Non-pigmented ciliary epithelial cell (primary cell): ENCODE measurements around the gene ASPRV1.

Experiments
- DNase-seq: peaks from one replicate; pipeline ENCODE4 v3.0.0-alpha.2; 2010; ENCODE audit warnings: low read depth

Gene ASPRV1

DNA sequence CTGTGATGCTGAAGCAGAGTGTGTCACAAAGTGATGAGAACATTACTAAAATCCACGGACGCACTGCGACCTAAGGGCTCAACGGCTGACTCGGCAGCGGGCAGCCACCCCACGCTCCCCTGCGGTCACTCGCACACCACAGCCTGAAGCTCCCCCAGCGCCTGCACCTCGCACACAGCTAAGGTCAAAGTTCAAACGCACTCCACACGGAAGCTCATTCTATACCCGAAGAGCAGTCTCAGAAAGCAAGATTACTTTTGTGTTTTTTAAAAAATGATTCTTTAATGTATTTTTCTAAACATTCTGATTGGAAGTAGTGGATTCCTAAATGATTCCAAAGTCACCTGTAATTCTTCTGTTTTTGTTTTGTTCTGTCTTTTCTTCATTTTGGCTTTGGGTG is 21.7 kb downstream of the ASPRV1 start:
- DNase-seq = no peak

DNA sequence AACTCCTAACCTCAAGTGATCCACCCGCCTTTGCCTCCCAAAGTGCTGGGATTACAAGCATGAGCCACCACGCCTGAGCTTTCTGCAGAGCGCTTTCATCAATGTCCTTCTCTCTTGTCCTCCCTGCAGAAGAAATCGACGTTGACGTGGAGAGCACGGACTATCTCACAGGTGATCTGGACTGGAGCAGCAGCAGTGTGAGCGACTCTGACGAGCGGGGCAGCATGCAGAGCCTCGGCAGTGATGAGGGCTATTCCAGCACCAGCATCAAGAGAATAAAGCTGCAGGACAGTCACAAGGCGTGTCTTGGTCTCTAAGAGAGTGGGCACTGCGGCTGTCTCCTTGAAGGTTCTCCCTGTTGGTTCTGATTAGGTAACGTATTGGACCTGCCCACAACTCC is 23.5 kb downstream of the ASPRV1 start:
- no peak for DNase-seq

DNA sequence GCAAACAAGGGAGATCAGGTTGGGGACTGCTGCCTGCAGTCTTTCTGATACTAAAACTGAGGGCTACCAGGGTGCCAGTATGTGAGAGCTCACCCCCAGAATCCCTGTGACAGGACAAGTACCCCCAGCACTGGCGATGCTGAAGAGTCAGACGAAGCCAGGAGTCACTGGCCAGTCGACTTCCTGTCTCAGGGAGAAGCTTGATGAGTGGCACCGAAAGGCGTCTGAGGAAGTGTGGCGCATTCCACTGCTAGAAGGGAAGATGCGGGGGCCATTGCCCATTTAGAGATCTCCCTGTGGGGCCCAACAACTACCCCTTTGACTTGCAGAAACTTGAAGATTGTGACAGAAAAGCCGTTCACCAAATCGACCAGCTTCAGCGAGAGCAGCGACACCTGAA is 24.5 kb downstream of the ASPRV1 start:
- no peak for DNase-seq

DNA sequence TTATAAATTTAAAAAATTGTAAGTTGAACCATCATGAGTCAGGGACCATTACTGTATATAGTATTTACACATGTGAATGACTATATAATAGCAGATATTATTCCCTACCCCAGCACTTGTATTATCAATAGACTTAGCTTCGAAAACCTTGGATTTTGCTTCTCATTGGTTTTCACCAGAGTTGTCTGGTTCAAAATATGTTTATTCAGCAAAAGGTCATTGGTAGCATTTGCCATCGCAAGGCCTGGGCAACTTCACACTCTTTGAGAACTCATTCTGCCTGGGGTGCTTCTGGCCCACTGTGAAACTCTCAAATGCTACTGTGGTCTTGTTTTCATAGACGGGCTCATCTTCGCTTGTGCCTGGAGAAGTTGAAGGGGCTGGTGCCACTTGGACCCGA is 26.4 kb downstream of the ASPRV1 start:
- DNase-seq = no peak

DNA sequence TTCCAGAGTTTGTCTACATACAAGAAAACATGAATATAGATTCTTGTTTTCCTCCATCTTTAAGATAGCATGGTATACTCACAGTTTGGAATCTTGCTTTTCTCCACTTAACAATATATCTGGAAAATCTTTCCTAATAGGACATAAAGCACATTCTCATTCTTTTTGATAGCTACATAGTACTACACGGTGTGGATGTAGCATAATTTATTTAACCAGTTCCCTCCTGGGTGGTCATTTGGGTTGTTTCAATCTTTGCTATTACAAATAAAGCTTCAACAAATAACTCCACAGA is 26.9 kb downstream of the ASPRV1 start:
- no peak for DNase-seq

DNA sequence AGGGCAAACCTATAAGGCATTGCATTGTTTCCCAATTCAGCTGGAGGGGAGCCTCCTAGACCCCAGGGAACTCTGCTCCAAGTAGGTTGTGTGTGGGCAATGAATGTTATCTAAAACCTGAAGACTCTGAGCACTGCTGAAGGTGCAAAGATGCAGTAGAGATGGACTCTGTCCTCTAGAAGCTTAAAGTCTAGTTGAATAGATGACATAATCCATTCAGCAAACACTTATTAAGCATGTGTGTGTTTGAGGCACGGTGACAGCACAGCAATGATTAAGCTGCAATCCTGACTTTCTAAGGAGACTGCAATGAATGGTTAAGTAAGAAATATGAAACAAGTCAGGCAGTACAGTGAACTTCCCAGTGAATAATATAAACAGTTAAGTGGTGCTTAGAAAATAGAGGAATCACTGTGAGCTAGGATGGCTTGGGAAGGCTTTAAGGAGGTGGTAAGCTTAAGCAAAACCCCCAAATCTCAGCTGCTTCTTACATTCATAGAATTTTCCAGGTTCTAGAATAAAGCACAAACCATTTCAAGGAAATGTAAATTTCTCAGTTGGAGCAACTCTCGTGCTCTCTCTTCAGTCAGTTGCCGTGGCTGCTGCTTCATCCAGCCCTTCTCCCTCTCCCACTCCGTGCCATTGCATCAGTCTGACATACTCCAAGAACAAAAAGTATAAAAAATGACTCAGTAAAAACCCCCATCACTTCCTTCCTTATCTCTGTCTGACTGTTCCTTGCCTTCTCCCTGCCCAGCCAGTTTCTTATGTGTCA is 27.4 kb downstream of the ASPRV1 start:
- DNase-seq = peak; percentile 78

DNA sequence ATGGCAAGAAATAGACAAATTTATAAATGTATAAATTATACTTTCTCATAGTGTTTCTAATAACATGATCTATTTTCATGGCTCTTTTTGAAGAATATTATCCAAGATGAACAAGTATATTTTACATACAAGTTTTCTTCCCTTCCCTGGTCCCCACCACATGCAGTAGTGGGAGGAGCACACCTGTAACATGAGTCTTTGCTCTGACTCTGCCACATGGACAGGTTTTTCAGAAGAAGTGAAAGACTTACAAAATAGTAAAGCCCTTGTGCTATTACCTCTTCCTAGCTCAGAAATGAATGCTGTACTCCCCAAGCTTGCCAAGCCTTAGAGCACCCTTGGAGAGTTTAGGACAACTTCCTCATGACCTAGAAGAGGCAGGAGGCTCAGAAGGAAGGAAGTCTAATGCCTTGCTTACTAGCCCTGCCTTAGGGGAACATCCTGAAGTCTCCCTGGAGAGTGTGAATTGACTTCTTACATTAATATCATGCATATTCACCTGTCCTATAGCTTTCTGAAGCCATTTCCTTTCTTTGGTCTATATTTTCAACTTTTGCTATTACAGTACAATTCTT is 28.1 kb downstream of the ASPRV1 start:
- no peak for DNase-seq

DNA sequence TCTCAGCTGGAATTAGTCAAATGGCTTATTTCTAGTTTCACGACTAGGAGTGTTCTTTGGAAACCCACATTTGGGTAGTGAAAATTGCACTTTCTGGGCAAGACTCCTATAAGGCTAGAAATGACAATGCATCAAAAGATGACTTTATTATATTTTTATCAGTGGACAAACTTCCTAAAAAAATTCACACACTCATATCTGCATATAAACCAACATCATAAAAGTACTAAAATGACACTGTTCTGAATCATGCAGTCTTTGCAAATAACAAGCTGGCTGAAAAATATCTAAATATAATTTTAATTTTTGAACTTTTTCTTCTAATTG is 28.9 kb downstream of the ASPRV1 start:
- DNase-seq = no peak

DNA sequence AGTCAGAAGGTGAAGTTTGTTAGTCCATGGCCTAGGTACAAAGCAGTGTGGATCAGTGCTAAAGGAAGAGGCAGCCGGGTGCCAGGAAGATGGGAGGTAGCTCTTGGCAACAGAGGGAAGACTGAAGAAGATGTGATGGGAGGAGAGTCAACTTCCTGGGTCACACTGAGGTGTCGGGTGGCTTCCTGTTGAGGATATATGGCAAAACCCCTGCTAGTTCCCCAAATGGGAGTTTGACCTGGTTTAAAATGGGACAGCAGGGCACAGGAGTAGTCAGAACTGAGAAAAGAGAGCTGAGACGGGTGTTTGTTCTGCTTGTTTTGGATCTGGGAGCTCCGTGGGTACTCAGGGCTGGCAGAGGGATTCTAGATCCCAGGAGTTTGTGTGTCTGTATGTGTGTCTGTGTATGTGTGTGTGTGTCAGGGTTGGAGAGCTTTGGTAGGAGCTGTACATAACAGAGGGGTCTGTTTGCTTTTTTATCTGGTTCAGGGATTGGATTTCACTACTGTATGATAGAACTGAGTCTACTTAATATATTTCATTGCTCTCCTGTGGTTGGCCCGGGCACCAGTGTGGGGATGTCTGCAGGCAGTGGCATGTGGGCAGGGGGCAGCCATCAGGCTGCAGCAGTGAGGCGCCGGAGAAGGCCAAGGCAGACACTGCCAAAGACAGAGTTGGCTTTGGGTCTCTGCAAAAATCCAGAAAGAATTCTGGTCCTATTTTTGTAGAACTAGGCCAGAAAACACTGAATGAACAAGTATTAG is 29.4 kb downstream of the ASPRV1 start:
- DNase-seq = no peak

DNA sequence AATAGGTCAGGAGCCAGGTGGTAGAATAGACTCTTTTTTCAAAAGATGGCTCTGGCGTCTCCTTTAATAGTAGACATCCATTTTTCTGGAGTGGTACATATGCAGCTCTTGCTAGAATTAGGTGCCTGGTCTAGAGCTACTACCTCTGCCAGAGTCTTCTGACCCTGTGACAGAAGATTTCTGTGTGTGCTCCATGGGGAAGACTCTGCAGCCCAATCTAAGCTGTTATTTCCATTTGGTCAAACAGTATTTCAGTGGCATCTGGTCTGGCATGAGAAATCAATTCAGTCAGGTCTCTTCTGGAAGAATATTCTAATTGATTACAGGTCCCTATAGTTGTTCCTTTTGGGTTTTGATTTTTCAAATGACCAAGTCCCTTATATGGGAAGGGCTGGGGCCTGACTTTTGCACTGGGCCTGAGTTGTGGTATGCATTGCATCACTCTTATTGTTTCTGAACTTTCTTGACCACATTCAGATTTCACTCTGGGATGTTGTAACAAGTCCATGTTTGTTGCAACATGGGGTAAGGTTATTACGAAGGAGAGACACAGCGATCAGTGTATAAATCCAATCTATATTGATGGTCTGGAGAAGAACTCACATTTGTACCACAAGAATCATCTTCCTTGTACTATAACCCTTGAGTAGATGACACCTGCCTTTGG is 34.4 kb downstream of the ASPRV1 start:
- DNase-seq = no peak

DNA sequence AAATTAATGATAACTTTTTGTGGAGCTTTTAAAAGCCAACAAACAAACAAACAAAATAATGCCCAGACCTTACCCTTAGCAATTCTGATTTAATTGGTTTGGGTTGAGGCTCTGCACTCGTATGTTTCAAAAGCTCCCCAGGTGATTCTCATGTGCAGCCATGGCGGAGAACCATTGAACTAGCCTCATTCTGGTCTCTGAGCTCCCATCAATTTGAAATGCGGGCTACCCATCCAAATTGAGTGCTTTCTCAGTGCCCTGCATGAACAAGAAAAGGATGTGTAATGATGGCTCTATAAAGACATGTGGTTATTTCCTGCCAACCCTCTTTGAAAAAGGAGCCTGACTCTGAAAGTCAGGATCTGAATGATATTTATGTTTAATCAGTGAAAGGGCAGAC is 38.3 kb downstream of the ASPRV1 start:
- no peak for DNase-seq

DNA sequence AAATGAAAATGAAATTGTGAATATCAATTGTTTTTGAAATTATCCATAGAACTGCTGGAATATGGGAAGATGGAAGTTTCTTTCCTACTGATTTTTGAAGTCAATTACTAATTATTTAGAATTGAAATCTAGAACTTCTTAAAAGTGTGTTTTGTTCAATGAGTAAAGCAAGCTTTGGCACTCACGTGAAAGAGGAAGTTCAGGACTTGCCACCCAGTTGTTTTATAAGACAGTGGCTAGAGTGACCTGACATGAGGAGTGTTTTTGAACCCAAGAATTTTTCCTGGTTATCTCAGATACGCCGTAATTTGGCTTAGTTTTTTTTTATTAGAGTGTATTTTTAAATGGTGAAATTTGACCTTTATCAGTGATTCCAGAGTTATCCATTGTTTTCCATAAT is 43.0 kb downstream of the ASPRV1 start:
- DNase-seq = no peak

DNA sequence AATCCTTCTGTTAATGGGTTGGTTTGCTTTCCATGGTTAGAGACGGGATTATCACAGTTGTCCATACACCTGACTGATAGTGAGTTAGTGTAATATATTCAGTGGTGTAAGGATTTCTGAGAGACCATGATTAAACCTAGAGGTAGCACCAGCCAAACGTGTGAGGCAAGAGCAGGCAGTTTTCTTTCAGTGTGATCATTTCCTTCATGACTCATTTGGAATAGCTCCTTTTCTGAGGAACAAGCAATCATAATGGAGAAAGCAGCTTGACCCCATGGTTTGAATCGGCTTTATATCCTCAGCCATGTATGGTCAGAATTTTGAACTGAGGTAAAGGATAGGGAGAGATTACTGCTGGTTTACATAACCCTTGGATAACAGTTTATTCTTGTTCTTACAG is 43.6 kb downstream of the ASPRV1 start:
- DNase-seq = peak; percentile 67

DNA sequence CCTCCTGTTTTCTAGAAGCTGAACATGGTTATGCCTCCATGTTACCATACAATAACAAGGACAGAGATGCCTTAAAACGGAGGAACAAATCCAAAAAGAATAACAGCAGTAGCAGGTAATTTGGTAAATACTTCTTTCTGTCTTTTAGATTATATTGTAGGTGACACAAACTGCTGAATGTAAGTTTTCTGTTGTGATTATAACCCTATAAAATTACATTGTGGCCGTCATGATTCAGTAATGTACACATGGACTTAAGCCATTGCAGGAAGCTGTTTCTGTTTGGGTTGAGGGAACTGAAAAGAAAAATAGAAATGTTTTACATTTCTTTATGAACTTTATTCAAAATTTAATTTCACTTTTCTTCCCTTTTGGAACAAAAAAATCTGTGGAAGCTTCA is 45.3 kb downstream of the ASPRV1 start:
- DNase-seq = no peak

DNA sequence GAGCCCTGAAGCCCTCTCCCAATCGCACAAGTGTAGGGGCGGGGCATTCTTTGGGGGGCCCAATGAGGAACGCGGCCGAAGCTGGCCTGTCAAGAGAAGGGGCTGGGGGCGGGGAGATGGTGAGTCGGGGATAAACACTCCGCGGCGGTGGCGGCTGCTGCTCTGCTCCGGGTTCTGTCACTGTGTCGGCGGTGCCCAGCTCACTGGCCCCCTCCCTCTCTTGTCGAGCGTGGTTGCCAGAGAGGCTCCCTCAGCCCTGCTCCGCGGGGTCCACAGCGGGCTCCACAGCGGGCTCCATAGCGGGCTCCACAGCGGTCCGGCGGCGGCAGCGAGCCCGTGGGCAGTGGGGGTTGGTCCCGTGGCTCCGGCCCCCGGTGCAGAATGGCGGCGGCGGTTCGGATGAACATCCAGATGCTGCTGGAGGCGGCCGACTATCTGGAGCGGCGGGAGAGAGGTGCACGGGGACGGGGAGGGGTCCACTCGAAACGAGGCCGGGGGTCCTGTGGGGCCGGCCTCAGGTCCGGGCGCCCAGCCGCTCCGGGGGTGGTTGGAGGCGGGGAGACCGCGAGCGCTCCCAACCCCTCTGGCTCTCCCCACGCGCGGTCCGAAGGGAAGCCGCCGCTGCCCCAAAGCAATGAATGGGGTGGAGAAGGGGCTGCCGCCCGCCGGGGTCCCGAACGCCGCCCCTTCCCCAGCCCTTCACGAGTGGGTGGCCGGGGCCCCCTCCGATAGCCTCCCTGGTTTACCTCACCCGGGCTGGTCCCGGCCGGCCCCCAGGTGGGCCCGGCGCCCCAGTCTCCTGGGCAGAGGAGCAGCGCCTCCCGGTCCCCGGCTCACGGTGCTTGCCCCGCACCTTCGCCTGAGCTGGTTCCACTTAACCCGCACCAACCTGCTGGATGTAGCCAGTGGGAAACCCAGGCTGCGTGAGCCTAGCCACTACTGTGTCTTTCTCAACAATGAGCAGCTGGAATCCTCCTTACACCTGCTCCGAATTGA is 46.2 kb downstream of the ASPRV1 start, which contains the start of gene MXD1:
MXD1 (plus strand) TSS at position 160 of the 996 bp plus-strand sequence; CDS start at position 382, 222 bp downstream.
- no peak for DNase-seq

DNA sequence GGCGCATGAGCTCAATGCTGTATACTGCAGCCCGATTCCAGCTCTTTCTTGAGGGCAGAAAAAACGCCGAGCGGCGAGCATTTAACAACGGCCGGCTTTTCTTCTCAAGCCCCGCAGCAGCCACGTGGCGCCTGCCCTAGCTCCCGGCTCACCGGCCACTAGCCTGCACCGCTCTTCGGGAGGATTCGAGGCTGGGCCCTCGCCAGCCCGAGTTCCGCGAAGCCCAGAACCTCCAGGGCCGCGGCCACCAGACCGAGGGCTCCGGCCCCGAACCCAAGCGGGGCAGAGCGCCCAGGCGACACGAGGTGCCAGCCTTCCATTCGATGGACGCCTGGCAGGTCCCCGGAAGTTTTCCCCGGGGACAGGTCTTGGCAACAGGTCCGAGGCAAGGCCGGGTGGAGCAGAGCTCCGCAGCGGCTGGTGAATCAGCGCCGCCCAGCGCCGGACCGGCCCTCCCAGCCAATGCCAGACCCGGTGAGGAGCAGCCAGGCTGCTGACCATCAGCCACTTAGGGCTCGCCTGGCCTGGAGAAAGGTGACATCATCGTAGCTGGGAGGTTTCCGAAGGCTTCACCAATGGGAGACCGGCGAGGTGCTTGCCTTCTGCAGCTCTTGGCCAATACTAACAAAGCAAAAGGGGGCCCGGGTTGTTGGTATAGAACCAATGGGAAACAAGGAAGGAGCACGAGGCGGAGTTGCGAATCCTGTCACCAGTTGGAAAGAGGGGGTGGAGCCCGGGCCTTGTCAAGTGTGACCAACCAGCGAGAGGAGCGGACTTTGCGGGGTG is 47.1 kb downstream of the ASPRV1 start:
- peak; percentile 100 for DNase-seq

DNA sequence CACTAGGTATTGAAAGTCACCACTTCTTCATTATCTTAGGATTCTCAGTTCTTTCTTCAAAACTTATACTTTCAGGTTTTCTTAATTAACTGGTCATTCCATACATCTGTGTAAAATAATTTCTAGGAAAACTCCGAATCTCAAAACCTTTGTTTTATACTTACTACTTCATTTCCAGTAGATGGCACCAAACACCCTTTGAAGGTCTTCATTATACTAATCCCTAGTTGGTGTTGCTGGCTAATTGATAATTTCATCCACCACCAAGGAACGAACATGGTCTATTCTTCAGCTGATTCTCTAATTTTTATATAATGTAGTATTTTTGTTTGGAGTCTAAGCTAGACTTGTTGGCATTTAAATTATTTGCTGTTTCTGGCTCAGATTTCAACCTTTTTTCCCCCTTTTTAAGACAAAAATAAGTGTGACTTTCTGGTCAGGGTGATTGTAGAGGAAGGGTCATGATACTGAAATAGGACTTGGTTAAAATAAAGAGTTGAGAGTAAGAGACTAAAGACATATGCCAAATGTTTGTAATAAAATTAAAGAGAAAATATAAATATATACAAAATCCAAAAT is 49.4 kb downstream of the ASPRV1 start:
- no peak for DNase-seq
